T follicular helper cell (primary cell): ENCODE results near the gene ACAA2.

Experiments used
- DNase-seq: peaks from one replicate; pipeline ENCODE4 v3.0.0-alpha.2; 2020; ENCODE audit warnings: low read depth

ACAA2 gene

GRCh38 chr18:49766646-49767045 lies 46.7 kb downstream of the ACAA2 start:
- DNase-seq, result no peak

- DNase-seq, result no peak
These were observed 49.3 kb downstream of the ACAA2 start for GRCh38 chr18:49764032-49764431.

GRCh38 chr18:49763590-49763989 lies 49.7 kb downstream of the ACAA2 start:
- DNase-seq, result no peak

GRCh38 chr18:49762191-49763077 lies 50.9 kb downstream of the ACAA2 start:
- DNase-seq, result no peak

GRCh38 chr18:49761771-49762170 lies 51.6 kb downstream of the ACAA2 start:
- no peak for DNase-seq

- no peak for DNase-seq
These were observed 55.1 kb downstream of the ACAA2 start for GRCh38 chr18:49758263-49758610.

GRCh38 chr18:49757513-49758262 lies 55.6 kb downstream of the ACAA2 start:
- DNase-seq, result no peak

GRCh38 chr18:49756671-49757362 lies 56.5 kb downstream of the ACAA2 start:
- no peak for DNase-seq

GRCh38 chr18:49756135-49756534 lies 57.2 kb downstream of the ACAA2 start:
- no peak for DNase-seq

- DNase-seq, result no peak
These were observed 57.8 kb downstream of the ACAA2 start for GRCh38 chr18:49755489-49755888.

GRCh38 chr18:49754866-49755265 lies 58.5 kb downstream of the ACAA2 start:
- DNase-seq, result no peak

GRCh38 chr18:49753643-49754042 lies 59.7 kb downstream of the ACAA2 start:
- no peak for DNase-seq

- no peak for DNase-seq
These were observed 61.3 kb downstream of the ACAA2 start for GRCh38 chr18:49752095-49752457.

GRCh38 chr18:49751427-49752094 lies 61.8 kb downstream of the ACAA2 start:
- DNase-seq, result peak; percentile 12

GRCh38 chr18:49749563-49749962 lies 63.8 kb downstream of the ACAA2 start:
- DNase-seq, result no peak

- DNase-seq, result no peak
These were observed 65.5 kb downstream of the ACAA2 start for GRCh38 chr18:49747876-49748275.

- no peak for DNase-seq
These were observed 68.0 kb downstream of the ACAA2 start for GRCh38 chr18:49745045-49746014.

GRCh38 chr18:49744376-49745008 lies 68.8 kb downstream of the ACAA2 start:
- DNase-seq, result no peak

- DNase-seq, result no peak
These were observed 70.2 kb downstream of the ACAA2 start for GRCh38 chr18:49743117-49743567.
